Keratinocyte (primary cell): ENCODE data around the gene CACNB3. TPM values are rescaled to one million over a fixed set of nuclear protein-coding genes. Genes with fewer than 3 reads are reported as not detected.

Experiments used
- DNase-seq: peaks from one replicate; pipeline ENCODE4 v3.0.0-alpha.2; 2011; ENCODE audit warnings: low read depth, missing footprints, low spot score
- FAIRE-seq: peaks from 2 replicates; lab custom pipeline; 2011; peaks lifted over from hg19 to GRCh38; lab: Jason Lieb, UNC
- H2AFZ ChIP-seq: 2 replicates; pipeline ENCODE4 v1.6.0; 2012; ENCODE audit warnings: low read length, control low read depth, inconsistent platforms; ENCODE audit not compliant: control insufficient read depth
- H3K27ac ChIP-seq: 2 replicates; pipeline ENCODE4 v1.5.1; 2011; ENCODE audit warnings: low read length; ENCODE audit not compliant: control insufficient read depth, insufficient read depth
- H3K27me3 ChIP-seq: 3 replicates; pipeline ENCODE4 v1.6.0; 2011; ENCODE audit warnings: low read length; ENCODE audit not compliant: control insufficient read depth, insufficient read depth; ENCODE audit errors: extremely low read depth
- H3K36me3 ChIP-seq, 2 experiments: 2 replicates in 1 of 2; 3 replicates in 1 of 2; pipeline ENCODE4 v1.5.1; 2011; ENCODE audit warnings: low read length in 2 of 2, mild to moderate bottlenecking in 1 of 2; ENCODE audit not compliant: control insufficient read depth in 2 of 2, insufficient read depth in 2 of 2; ENCODE audit errors: extremely low read depth in 1 of 2
- H3K4me1 ChIP-seq: 3 replicates; pipeline ENCODE4 v1.5.1; 2011; ENCODE audit warnings: low read length; ENCODE audit not compliant: control insufficient read depth, insufficient read depth; ENCODE audit errors: extremely low read depth
- H3K4me2 ChIP-seq: 3 replicates; pipeline ENCODE4 v1.6.0; 2011; ENCODE audit warnings: low read depth, low read length; ENCODE audit not compliant: control insufficient read depth, insufficient read depth; ENCODE audit errors: extremely low read depth
- H3K4me3 ChIP-seq, 3 experiments: fragments of 200-600 bp in 1 of 3; sonication (generic) in 1 of 3; 2 replicates in 2 of 3; 3 replicates in 1 of 3; pipeline ENCODE4 v1.5.1; 2011 to 2016; ENCODE audit warnings: low read length in 3 of 3, mild to moderate bottlenecking in 3 of 3, control low read depth in 2 of 3, inconsistent platforms in 1 of 3, low read depth in 1 of 3, mixed read lengths in 1 of 3, mixed run types in 1 of 3, moderate library complexity in 1 of 3; ENCODE audit not compliant: control insufficient read depth in 2 of 3, insufficient read depth in 2 of 3; ENCODE audit errors: extremely low read depth in 1 of 3
- H3K79me2 ChIP-seq: 2 replicates; pipeline ENCODE4 v1.6.0; 2012; ENCODE audit warnings: low read length; ENCODE audit not compliant: control insufficient read depth, insufficient read depth
- H3K9ac ChIP-seq: 3 replicates; pipeline ENCODE4 v1.6.0; 2011; ENCODE audit warnings: low read length; ENCODE audit not compliant: control insufficient read depth, insufficient read depth; ENCODE audit errors: extremely low read depth
- H3K9me1 ChIP-seq: 3 replicates; pipeline ENCODE4 v1.6.0; 2011; ENCODE audit warnings: low read length; ENCODE audit not compliant: control insufficient read depth, insufficient read depth; ENCODE audit errors: extremely low read depth
- H3K9me3 ChIP-seq: 2 replicates; pipeline ENCODE4 v1.5.1; 2012; ENCODE audit warnings: low read depth, low read length; ENCODE audit not compliant: control insufficient read depth
- H4K20me1 ChIP-seq: 3 replicates; pipeline ENCODE4 v1.6.0; 2011; ENCODE audit warnings: low read length; ENCODE audit not compliant: control insufficient read depth, insufficient read depth; ENCODE audit errors: extremely low read depth
- CTCF ChIP-seq, 3 experiments: IDR thresholded peaks in 1 of 3; conservative IDR thresholded peaks in 1 of 3; optimal IDR thresholded peaks in 1 of 3; 2 replicates in 2 of 3; 3 replicates in 1 of 3; pipeline versions ENCODE3 to v1.5.1; 2011; ENCODE audit warnings: low read length in 3 of 3, mild to moderate bottlenecking in 3 of 3, moderate library complexity in 2 of 3, control low read depth in 1 of 3, inconsistent platforms in 1 of 3; ENCODE audit not compliant: insufficient read depth in 2 of 3; ENCODE audit errors: extremely low read depth in 1 of 3
- EZH2 ChIP-seq: IDR thresholded peaks from one replicate; pipeline ENCODE4 v1.6.1; 2012; ENCODE audit warnings: inconsistent platforms, mild to moderate bottlenecking, low read length, moderate library complexity
- dilution Hi-C: fragments of 300-500 bp; cut with MboI; formaldehyde crosslinking; loops from one replicate; pipeline ENCODE4 v1.7.0; 2020; ENCODE audit warnings: low sequenced_read_pairs; ENCODE audit not compliant: extremely low pct_ligation_motif_present
- polyA plus RNA-seq, 5 experiments: library from polyadenylated mRNA; depleted of rRNA in 3 of 5; stranded (reverse) in 3 of 5; stranded (forward) in 1 of 5; unstranded in 1 of 5; fragments of >200 nt; gene quantifications; 1 replicate in 1 of 5; 2 replicates in 3 of 5; 3 replicates in 1 of 5; pipeline versions ENCODE4 v1.2.1 to v1.2.3, GENCODE V29; 2011 to 2012; ENCODE audit warnings: missing spikeins in 2 of 5, low read depth in 1 of 5, low replicate concordance in 1 of 5

CACNB3 gene
- polyA plus RNA-seq, 1 donor (not counting 4 experiments of a cell fraction or from before 2014, with no cell fraction given), result 16.1 TPM

DNA sequence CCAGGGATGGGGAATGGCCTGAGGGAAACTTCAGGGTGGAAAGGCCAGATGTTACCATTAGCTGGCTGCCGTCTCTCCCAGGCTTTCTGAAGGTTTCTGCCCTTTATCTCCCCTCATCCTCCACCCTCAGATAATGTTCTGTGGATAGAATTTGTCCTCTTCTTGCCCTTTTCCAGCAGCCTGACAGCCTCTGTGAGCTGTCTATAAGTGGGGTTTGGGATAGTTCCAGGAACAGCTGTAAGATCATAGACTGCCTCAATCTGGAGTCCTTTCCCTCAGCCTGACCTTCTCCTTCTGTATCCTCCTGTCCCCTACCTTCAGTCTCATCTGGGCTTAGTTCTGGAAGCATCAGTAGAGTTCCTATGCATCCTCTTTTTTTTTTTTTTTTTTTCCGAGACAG, 50.2 kb downstream of the CACNB3 start:
- FAIRE-seq, result no peak
- Histone ChIP-seq H3K4me1 (peaks cover 10% of the 10 kb centered on the region), H3K9ac (no peak overlapping the region), H3K4me3 (no peak overlapping the region), H3K9me1 (no peaks in the 10 kb centered on the region), H4K20me1 (no peaks in the 10 kb centered on the region), H3K4me2 (no peak overlapping the region), H3K9me3 (no peaks in the 10 kb centered on the region), H3K79me2 (no peaks in the 10 kb centered on the region), H3K27me3 (peaks cover 20% of the 10 kb centered on the region), H2AFZ (no peak overlapping the region), H3K27ac (no peak overlapping the region), H3K36me3 (no peaks in the 10 kb centered on the region)
- dilution Hi-C loops, result no loop called here
- TF ChIP-seq CTCF (optimal IDR thresholded peaks at IDR 0.05 in 1 of 3, IDR thresholded peaks at IDR 0.05 in 1 of 3, conservative IDR thresholded peaks at IDR 0.05 in 1 of 3; ENCODE audit: extremely low read depth in 1 of 3, insufficient read depth in 2 of 3, low read length in 3 of 3), result no peak
- no peak for TF ChIP-seq EZH2
- DNase-seq, result no peak

DNA sequence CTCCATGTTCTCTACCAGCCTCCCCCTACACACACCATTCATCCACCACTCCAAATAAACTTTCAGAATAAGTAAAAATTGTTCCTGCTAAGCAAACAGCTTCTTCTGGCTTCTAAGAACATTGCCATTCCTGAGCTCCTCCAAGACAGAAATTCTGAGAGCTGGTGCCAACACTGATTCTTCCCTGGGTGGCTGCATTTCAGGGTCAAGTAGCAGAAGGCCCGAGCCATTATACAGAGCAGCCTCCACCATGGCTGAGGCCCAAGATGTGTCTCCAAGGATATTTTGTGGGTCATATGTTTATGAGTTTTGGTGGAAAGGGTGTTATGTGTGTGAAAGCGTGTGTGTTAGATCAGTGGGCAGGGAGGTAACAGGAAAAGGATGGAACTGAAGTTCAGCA, 50.9 kb downstream of the CACNB3 start:
- no peaks in the 10 kb centered on the region for H4K20me1 ChIP-seq
- FAIRE-seq, result no peak
- no peak overlapping the region for H3K4me2 ChIP-seq
- TF ChIP-seq CTCF (optimal IDR thresholded peaks at IDR 0.05 in 1 of 3, IDR thresholded peaks at IDR 0.05 in 1 of 3, conservative IDR thresholded peaks at IDR 0.05 in 1 of 3; ENCODE audit: extremely low read depth in 1 of 3, insufficient read depth in 2 of 3, low read length in 3 of 3) (no peak), EZH2 (no peak)
- no peaks in the 10 kb centered on the region for H3K9me3 ChIP-seq
- H3K9ac ChIP-seq, result no peak overlapping the region
- H3K4me1 ChIP-seq, result peaks cover 10% of the 10 kb centered on the region
- peaks cover 12% of the 10 kb centered on the region for H3K27me3 ChIP-seq
- H3K79me2 ChIP-seq, result no peaks in the 10 kb centered on the region
- dilution Hi-C loops, result no loop called here
- no peak overlapping the region for H3K27ac ChIP-seq
- H3K4me3 ChIP-seq, result no peak overlapping the region
- no peaks in the 10 kb centered on the region for H3K9me1 ChIP-seq
- no peaks in the 10 kb centered on the region for H3K36me3 ChIP-seq
- DNase-seq, result no peak
- H2AFZ ChIP-seq, result no peak overlapping the region
